Activated T-helper 1 cell treated with anti-CD3 and anti-CD28 coated beads, Interleukin-12 subunit alpha, Interleukin-12 subunit beta, Interleukin-2, Interleukin-4 antibody, amounts not matched to agents 30 ng/mL and 10 ng/mL and 1 ng/mL, durations not matched to agents 14 hours and 24 hours and 36 hours (primary cell): ENCODE measurements around the gene CLEC16A. TPM values are rescaled to one million over a fixed set of nuclear protein-coding genes. Genes with fewer than 3 reads are reported as not detected.
A peak's percentile ranks its signal among the peaks of the same experiment; 100 is the strongest.

ENCODE experiments used
- DNase-seq: peaks from one replicate; pipeline ENCODE4 v3.0.0; 2021; ENCODE audit warnings: low spot score
- H3K27ac Mint-ChIP-seq: one replicate; pipeline ENCODE4 v1.8.0; 2021; ENCODE audit warnings: mild to moderate bottlenecking, mixed read lengths
- H3K27me3 Mint-ChIP-seq: one replicate; pipeline ENCODE4 v1.8.0; 2022; ENCODE audit warnings: mild to moderate bottlenecking, moderate library complexity, mixed read lengths; ENCODE audit not compliant: insufficient read depth
- H3K36me3 Mint-ChIP-seq: one replicate; pipeline ENCODE4 v1.8.0; 2021; ENCODE audit warnings: low read depth, mixed read lengths
- H3K4me1 Mint-ChIP-seq: one replicate; pipeline ENCODE4 v1.8.0; 2021; ENCODE audit warnings: low read depth, mixed read lengths
- H3K4me3 Mint-ChIP-seq: one replicate; pipeline ENCODE4 v1.8.0; 2021; ENCODE audit warnings: mild to moderate bottlenecking, moderate library complexity, mixed read lengths
- H3K9me3 Mint-ChIP-seq: one replicate; pipeline ENCODE4 v1.8.0; 2021; ENCODE audit warnings: mixed read lengths
- intact Hi-C: fragments of 100-400 bp; cut with micrococcal nuclease; formaldehyde crosslinking; loops from one replicate; pipeline ENCODE4 v1.15.1; 2024
- total RNA-seq: library from RNA; stranded (reverse); gene quantifications from 2 replicates; pipeline ENCODE4 v1.2.3, GENCODE V29; 2022

CLEC16A gene
- total RNA-seq, 1 donor from 2014 or later = 37.4 TPM

DNA sequence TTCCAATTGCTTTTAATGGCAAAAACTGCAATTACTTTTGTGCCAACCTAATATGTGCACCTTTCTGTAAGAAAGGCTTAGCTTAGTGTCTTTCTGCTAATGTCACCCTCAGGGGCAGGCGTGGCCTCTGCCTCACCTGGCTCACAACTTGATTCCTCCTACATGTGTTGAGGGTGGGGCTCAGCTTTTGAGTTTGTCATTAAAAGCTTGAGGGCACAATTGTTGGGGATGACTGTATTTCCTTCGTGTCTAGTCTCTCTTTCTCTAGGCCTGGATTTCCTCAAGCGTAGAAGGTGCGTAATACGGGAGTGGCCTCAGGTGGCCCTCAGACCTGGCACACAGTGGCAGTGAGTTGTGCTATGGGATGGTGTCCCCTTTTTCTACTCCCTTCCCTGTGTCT, 94.4 kb downstream of the CLEC16A start:
- no peak overlapping the region for H3K27ac Mint-ChIP-seq
- no peaks in the 10 kb centered on the region for H3K27me3 Mint-ChIP-seq
- H3K4me1 Mint-ChIP-seq = peaks cover 17% of the 10 kb centered on the region
- no peaks in the 10 kb centered on the region for H3K9me3 Mint-ChIP-seq
- H3K36me3 Mint-ChIP-seq = peaks cover 45% of the 10 kb centered on the region
- intact Hi-C loops = no loop called here
- no peak for DNase-seq
- H3K4me3 Mint-ChIP-seq = no peak overlapping the region

DNA sequence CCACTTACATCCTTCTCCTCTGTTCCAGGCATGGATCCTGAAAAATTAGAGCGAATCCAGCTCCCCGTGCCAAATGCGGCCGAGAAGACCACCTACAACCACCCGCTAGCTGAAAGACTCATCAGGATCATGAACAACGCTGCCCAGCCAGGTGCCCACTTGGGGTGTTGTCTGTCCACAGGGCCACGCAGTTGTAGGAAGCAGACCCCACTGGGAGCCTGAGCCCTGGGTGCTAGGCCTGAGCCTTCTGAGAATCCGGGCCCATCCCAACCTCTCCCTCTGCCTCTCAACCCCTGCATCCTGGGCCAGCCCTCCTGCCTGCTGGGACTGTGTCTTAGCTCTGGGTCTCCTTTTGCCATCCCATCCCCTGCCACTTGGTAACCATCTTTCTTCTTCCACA, 95.4 kb downstream of the CLEC16A start:
- H3K9me3 Mint-ChIP-seq = no peaks in the 10 kb centered on the region
- DNase-seq = no peak
- peaks cover 8% of the 10 kb centered on the region for H3K4me1 Mint-ChIP-seq
- peaks cover 38% of the 10 kb centered on the region for H3K36me3 Mint-ChIP-seq
- H3K27ac Mint-ChIP-seq = peak overlapping the region; percentile 24
- H3K27me3 Mint-ChIP-seq = no peaks in the 10 kb centered on the region
- intact Hi-C loops = no loop called here
- H3K4me3 Mint-ChIP-seq = no peak overlapping the region

DNA sequence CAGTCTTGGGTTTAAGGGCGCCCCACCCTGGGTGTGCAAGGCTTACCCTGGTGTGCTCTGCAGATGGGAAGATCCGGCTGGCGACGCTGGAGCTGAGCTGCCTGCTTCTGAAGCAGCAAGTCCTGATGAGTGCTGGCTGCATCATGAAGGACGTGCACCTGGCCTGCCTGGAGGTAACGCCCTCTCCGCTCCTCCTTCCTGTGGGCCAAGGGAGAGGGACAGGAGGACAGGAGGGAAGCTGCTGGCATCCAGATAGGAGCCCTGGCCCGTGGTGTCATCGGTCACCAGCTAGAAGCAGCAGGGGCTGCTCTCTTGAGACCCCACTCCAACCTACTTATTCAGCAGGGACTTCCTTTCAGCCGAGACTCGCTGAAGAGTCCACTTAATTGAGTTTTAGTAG, 97.8 kb downstream of the CLEC16A start:
- H3K36me3 Mint-ChIP-seq = peaks cover 41% of the 10 kb centered on the region
- intact Hi-C loops = no loop called here

DNA sequence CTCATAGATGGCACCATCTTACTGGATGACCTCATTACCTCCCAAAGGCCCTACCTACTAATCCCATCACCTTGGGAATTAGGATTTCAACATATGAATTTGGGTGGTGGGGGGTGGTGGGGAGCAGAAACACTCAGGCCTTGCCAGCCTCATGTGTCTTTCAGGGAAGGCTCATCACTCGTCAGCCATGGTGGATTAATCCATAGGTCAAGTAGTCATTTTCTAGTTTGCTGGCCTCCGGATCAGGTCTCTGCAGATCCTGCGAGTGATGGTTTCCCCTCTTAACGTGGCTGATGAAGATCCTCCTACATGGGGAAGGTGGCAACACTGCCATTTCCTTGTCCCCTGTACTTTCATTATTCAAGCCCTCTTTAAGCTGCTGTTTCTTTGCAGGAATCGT, 101.1 kb downstream of the CLEC16A start:
- Mint-ChIP-seq H3K27ac (no peak overlapping the region), H3K4me1 (peaks cover 24% of the 10 kb centered on the region), H3K36me3 (peaks cover 41% of the 10 kb centered on the region), H3K9me3 (no peaks in the 10 kb centered on the region), H3K4me3 (no peak overlapping the region), H3K27me3 (no peaks in the 10 kb centered on the region)
- no peak for DNase-seq
- intact Hi-C loops = no loop called here

More for the DNA sequence above, 97.8 kb downstream of the CLEC16A start:
- H3K27me3 Mint-ChIP-seq = no peaks in the 10 kb centered on the region
- H3K4me1 Mint-ChIP-seq = peaks cover 17% of the 10 kb centered on the region
- no peak for DNase-seq
- H3K9me3 Mint-ChIP-seq = no peaks in the 10 kb centered on the region
- H3K4me3 Mint-ChIP-seq = no peak overlapping the region
- no peak overlapping the region for H3K27ac Mint-ChIP-seq

DNA sequence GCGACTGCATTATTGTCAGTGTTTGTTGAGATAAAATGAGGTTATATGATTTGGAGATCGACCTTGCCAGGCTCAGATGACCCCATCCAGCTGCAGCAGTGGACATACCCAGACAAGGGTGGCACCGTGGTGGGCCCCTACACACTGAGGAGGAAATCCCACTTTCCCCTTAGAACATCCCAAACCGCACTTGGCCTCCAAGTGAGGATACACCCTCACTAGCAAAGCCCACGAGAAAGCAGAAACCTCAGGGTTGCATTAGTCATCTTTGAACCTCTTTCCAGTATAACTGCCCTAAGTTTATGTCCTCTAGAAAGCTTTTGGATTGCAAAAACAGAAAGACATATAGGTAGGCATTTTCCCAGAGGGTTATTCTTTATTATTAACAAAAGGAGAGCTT, 101.5 kb downstream of the CLEC16A start:
- DNase-seq = no peak
- intact Hi-C loops = no loop called here
- no peaks in the 10 kb centered on the region for H3K9me3 Mint-ChIP-seq
- no peak overlapping the region for H3K27ac Mint-ChIP-seq
- peaks cover 41% of the 10 kb centered on the region for H3K36me3 Mint-ChIP-seq
- no peaks in the 10 kb centered on the region for H3K27me3 Mint-ChIP-seq
- no peak overlapping the region for H3K4me3 Mint-ChIP-seq
- H3K4me1 Mint-ChIP-seq = peaks cover 28% of the 10 kb centered on the region

DNA sequence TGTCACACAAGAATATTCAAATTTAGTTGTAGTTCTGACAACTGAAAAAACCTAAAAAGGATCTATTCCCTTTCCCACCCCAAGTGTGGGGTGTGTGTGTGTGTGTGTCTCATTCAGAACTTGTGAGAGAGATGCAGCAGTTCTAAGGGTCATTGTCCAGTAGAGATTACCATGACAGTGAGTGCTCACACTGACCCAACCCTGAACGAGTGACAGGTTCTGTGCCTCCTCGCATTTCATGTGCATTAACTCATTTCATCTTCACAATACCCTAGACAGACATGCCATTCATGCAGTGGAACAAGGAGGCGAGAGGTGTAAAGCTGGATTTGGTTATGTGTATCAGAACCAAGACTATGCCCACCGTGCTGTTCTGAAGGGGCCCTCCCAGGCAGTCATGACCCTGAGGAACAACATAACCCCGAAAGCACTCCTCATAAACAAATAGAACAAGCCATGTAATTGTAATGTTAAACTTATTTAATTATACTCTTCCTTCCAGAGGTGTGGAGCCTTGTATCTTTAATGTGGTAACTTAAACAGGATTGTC, 102.1 kb downstream of the CLEC16A start:
- Mint-ChIP-seq H3K9me3 (no peaks in the 10 kb centered on the region), H3K4me1 (peaks cover 34% of the 10 kb centered on the region), H3K36me3 (peaks cover 42% of the 10 kb centered on the region), H3K4me3 (no peak overlapping the region), H3K27ac (no peak overlapping the region), H3K27me3 (no peaks in the 10 kb centered on the region)
- intact Hi-C loops = no loop called here
- no peak for DNase-seq

DNA sequence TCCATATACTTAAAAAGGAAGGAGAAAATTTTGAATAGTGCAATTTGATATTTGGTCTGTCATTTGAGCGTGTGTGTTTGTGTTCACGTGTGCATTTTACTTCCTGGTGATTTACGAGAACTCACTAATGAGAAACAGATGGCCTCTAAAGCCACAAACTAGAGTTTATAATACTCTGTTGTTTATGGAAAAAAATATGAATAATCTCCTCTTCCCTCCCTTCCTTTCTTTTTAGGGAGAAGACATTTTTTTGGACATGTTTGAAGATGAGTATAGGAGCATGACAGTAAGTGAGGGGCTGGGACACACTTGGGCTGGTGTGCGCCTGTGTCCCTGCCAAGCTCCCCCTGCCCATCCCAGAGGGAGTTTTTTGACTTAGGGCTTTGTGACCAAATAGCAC, 102.7 kb downstream of the CLEC16A start:
- H3K27ac Mint-ChIP-seq = no peak overlapping the region

DNA sequence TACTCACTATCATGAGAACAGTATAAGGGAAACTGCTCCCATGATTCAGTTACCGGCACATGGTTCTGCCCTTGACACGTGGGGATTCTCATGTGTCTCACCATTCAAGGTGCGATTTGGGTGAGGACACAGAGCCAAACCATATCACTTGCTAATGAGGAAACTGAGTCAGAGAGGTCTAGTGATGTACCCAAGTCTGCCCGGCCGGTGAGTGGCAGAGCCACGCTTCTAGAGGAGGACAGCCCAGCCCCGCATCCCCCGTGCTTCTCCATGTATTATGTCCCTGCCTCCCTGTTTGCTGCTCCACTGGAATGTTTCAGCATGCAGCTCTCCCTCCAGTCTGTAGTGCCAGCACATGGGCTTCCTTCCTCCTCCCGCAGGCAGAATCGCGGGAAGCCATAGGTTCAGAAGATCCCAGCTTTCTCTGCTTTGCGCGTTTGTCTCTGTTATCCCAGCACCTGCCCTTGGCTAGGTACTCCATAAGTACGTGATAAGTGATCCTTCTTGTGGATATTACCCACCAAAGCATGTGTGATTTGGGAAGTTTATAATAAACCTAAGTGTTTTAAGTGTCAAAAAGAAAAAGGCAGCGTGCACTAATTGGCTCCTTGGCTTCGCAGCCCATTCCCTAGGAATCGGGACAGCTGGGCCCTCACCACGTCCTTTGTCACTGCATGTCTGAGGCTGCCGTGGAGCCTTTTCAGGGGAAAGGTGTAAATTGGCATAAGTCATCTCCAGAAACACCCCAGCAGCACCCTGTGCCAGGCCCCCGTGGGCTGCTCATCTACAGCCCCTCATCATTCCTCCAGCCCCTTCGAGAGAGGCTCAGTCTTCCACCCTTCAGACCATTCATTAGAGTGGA, 103.8 kb downstream of the CLEC16A start:
- H3K4me1 Mint-ChIP-seq = peaks cover 51% of the 10 kb centered on the region
- H3K9me3 Mint-ChIP-seq = no peaks in the 10 kb centered on the region
- no peaks in the 10 kb centered on the region for H3K27me3 Mint-ChIP-seq
- no peak overlapping the region for H3K4me3 Mint-ChIP-seq
- H3K36me3 Mint-ChIP-seq = peaks cover 46% of the 10 kb centered on the region
- no peak for DNase-seq
- H3K27ac Mint-ChIP-seq = no peak overlapping the region
- intact Hi-C loops = no loop called here

More for the DNA sequence above, 102.7 kb downstream of the CLEC16A start:
- intact Hi-C loops = no loop called here
- H3K36me3 Mint-ChIP-seq = peaks cover 44% of the 10 kb centered on the region
- peaks cover 40% of the 10 kb centered on the region for H3K4me1 Mint-ChIP-seq
- H3K27me3 Mint-ChIP-seq = no peaks in the 10 kb centered on the region
- DNase-seq = no peak
- no peaks in the 10 kb centered on the region for H3K9me3 Mint-ChIP-seq
- H3K4me3 Mint-ChIP-seq = no peak overlapping the region

DNA sequence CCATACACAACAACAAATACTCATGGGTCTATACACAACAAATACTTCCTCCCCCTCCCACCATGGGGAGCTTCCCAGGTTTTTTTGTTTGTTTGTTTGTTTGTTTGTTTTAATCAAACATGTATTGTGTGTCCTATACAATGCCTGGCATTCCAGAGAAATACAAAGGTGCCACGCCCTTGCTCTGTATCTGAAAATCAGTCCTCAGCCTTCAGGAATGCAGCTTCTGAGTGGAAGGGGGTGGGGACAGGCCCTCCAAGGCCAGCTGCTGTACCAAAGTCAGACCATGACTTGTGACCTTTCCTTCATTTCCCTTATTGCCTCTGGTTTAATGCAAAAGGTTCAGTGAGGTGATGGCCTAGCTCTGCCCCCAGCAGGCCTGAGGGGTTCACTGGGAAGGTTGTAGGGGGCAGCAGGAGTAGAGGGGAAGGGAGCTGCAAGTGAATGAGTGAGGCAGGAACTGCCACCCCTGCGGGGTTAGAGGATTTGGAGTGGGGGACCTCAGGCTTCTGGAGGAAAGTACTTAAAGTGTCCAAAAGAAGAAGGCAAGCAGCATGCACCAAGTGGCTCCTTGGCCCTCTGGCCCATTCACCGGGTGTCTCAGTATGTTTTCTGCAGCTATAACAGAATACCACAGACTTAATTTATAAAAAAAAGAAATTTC, 105.2 kb downstream of the CLEC16A start:
- Mint-ChIP-seq H3K27me3 (no peaks in the 10 kb centered on the region), H3K9me3 (no peaks in the 10 kb centered on the region), H3K36me3 (peaks cover 42% of the 10 kb centered on the region), H3K27ac (peak overlapping the region; percentile 56), H3K4me1 (peaks cover 63% of the 10 kb centered on the region), H3K4me3 (no peak overlapping the region)
- DNase-seq = no peak
- intact Hi-C loops = no loop called here

DNA sequence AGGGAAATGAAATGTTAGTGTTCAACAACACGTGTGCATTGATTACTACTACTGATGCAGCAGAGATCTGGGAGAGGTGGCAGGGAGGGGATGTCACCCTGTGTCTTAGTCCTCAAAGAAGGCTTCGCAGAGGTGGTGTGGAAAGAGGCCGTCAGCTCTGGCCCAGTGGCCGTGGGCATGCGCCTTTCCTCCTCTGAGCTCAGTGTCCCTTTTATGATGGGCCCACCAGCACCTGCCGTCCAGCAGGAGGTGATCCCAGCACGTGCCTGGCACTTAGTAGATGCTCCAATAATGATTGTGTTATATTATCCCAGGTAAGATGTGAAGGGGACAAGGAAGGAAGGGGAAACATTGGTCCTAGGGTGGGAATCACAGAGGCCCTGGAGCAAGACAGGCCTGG, 106.2 kb downstream of the CLEC16A start:
- no peak overlapping the region for H3K4me3 Mint-ChIP-seq
- no peaks in the 10 kb centered on the region for H3K27me3 Mint-ChIP-seq
- peak overlapping the region; percentile 24 for H3K27ac Mint-ChIP-seq

DNA sequence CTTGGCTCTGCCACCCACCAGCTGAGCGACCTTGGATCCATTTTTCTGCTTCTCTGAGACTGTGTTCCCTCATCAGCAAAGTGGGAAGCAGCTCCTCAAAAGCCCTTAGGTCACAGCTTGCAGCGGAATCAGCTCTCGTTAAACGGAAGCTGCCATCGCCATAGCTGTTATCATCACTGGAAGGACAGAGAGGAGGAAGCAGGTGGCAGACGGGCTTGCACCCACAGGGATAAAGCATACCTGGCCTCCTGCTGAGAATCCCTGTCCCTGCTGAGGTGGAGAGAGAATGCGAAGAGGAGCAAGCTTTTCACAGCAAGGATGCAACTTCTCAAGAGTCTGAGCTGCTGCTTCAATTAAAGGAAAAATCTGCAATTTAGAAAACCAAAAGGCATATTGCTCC, 106.6 kb downstream of the CLEC16A start:
- no peak overlapping the region for H3K4me3 Mint-ChIP-seq
- no peaks in the 10 kb centered on the region for H3K27me3 Mint-ChIP-seq
- peaks cover 70% of the 10 kb centered on the region for H3K4me1 Mint-ChIP-seq
- H3K9me3 Mint-ChIP-seq = no peaks in the 10 kb centered on the region
- intact Hi-C loops = no loop called here
- H3K27ac Mint-ChIP-seq = peak overlapping the region; percentile 83
- no peak for DNase-seq
- peaks cover 46% of the 10 kb centered on the region for H3K36me3 Mint-ChIP-seq

More for the DNA sequence above, 106.2 kb downstream of the CLEC16A start:
- Mint-ChIP-seq H3K36me3 (peaks cover 47% of the 10 kb centered on the region), H3K4me1 (peaks cover 71% of the 10 kb centered on the region), H3K9me3 (no peaks in the 10 kb centered on the region)
- intact Hi-C loops = no loop called here
- no peak for DNase-seq

DNA sequence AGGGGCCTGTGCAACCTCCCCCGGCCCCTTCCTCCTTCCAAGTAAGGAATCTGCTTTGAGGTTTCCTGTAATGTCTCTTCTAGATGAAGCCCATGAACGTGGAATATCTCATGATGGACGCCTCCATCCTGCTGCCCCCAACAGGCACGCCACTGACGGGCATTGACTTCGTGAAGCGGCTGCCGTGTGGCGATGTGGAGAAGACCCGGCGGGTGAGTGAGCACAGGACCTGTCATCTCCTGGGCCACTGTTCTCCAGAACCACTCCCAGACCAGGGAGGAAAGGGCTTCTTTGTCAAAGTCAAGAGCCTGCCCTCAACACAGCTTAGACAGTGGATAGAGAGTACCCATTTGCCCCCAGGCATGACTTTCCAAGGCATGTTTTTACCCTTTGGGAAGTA, 107.1 kb downstream of the CLEC16A start:
- peaks cover 46% of the 10 kb centered on the region for H3K36me3 Mint-ChIP-seq
- intact Hi-C loops = no loop called here
- H3K4me3 Mint-ChIP-seq = peak overlapping the region; percentile 60
- H3K9me3 Mint-ChIP-seq = no peaks in the 10 kb centered on the region
- no peak for DNase-seq
- H3K4me1 Mint-ChIP-seq = peaks cover 70% of the 10 kb centered on the region
- no peaks in the 10 kb centered on the region for H3K27me3 Mint-ChIP-seq
- peak overlapping the region; percentile 83 for H3K27ac Mint-ChIP-seq
